ENCODE results near the gene ZNF644. TPM values are rescaled to one million over a fixed set of nuclear protein-coding genes. Genes with fewer than 3 reads are reported as not detected.

Gene ZNF644
- total RNA-seq, 2 donors from 2014 or later, result 46.9 to 66.2 TPM

DNA sequence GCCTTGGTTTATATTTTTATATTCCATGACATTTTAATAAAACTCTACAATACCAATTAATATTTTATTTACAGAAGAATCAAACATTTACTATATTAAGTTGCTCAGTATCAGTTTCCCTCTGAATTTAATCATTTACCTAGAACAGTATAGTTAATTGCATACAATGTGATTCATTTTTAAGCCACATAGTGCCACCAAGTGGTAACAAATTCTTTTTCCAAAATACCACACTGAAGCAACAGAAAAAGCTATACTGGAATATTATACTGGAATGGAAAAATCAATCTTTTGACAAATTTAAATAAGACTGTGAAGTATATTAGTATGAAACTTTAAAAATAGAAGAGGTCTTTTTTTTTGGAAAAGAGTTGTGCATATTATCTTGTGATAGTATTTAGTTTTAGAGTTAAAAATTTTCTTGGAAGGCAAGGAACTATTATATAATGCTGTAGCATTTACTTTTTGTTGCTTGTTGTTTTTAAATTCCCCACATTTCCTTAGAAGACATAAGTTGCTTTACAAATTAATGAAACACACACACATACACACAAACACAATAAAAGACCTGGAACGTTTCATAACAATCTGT lies 57.3 kb downstream of the ZNF644 start:
- Histone ChIP-seq H3K4me1 (no peaks in the 10 kb centered on the region), H3K9me3 (no peaks in the 10 kb centered on the region), H3K4me3 (no peak overlapping the region), H3K9ac (ENCODE audit: low read depth in 2 of 2, low read length in 2 of 2) (no peak overlapping the region), H3K27ac (no peak overlapping the region), H3K36me3 (no peaks in the 10 kb centered on the region), H3K27me3 (no peaks in the 10 kb centered on the region)
- no peak for DNase-seq
- intact Hi-C loops (cut with DNase I), result loop anchor here (10.0 kb wide), 2 partner anchors 200 to 240 kb away; no protein-coding TSS in a partner anchor
- TF ChIP-seq, protein P1, sequence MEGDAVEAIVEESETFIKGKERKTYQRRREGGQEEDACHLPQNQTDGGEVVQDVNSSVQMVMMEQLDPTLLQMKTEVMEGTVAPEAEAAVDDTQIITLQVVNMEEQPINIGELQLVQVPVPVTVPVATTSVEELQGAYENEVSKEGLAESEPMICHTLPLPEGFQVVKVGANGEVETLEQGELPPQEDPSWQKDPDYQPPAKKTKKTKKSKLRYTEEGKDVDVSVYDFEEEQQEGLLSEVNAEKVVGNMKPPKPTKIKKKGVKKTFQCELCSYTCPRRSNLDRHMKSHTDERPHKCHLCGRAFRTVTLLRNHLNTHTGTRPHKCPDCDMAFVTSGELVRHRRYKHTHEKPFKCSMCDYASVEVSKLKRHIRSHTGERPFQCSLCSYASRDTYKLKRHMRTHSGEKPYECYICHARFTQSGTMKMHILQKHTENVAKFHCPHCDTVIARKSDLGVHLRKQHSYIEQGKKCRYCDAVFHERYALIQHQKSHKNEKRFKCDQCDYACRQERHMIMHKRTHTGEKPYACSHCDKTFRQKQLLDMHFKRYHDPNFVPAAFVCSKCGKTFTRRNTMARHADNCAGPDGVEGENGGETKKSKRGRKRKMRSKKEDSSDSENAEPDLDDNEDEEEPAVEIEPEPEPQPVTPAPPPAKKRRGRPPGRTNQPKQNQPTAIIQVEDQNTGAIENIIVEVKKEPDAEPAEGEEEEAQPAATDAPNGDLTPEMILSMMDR (IDR thresholded peaks at IDR 0.05), result no peak

DNA sequence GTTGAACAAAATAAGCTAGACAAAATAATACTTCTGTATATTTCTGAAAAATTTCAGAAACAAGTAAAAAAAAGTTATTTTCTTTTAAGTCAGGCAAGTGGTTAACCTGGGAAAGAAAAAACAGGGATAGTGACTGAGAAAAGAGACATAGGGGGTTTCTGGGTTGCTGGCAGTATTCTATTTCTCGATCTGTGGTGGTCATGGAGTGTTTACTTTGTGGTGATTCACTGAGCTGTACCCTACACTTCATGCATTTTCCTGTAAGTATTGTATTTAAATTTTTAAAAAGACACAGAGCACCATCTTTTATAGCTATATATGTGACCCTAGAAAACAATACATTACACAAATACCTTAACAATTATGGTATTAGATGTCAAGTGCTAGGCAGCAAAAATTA lies 58.2 kb downstream of the ZNF644 start:
- no peak overlapping the region for H3K9ac ChIP-seq (ENCODE audit: low read depth in 2 of 2, low read length in 2 of 2)
- H3K36me3 ChIP-seq, result no peaks in the 10 kb centered on the region
- H3K27me3 ChIP-seq, result no peaks in the 10 kb centered on the region
- H3K9me3 ChIP-seq, result no peaks in the 10 kb centered on the region
- TF ChIP-seq, protein P1 (IDR thresholded peaks at IDR 0.05), result no peak
- no peak overlapping the region for H3K4me3 ChIP-seq
- intact Hi-C loops (cut with DNase I), result loop anchor here (10.0 kb wide), 2 partner anchors 201 to 239 kb away; no protein-coding TSS in a partner anchor
- H3K4me1 ChIP-seq, result no peaks in the 10 kb centered on the region
- DNase-seq, result no peak
- H3K27ac ChIP-seq, result no peak overlapping the region

DNA sequence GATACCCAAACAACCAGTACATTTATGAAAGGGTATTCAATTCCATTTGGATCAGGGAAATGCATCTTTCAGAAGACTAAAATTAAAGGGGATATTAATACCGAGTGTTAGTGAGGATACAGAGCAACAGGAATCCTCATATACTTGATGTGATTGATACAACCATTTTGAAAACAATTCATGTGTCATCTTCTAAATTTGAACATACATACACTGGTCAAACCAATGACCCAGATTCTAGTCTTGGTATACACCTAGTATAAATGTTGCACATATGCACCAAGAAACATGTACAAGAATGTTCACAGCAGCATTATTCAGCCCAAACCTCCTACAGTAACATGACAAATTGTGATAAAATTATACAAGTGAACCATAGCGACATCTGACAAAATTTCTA lies 58.6 kb downstream of the ZNF644 start:
- TF ChIP-seq, protein P1 (IDR thresholded peaks at IDR 0.05), result no peak
- no peaks in the 10 kb centered on the region for H3K36me3 ChIP-seq
- no peak overlapping the region for H3K4me3 ChIP-seq
- no peak for DNase-seq
- H3K27ac ChIP-seq, result no peak overlapping the region
- H3K4me1 ChIP-seq, result no peaks in the 10 kb centered on the region
- H3K9me3 ChIP-seq, result no peaks in the 10 kb centered on the region
- no peaks in the 10 kb centered on the region for H3K27me3 ChIP-seq
- no peak overlapping the region for H3K9ac ChIP-seq (ENCODE audit: low read depth in 2 of 2, low read length in 2 of 2)
- intact Hi-C loops (cut with DNase I), result loop anchor here (10.0 kb wide), 2 partner anchors 202 to 238 kb away; no protein-coding TSS in a partner anchor

DNA sequence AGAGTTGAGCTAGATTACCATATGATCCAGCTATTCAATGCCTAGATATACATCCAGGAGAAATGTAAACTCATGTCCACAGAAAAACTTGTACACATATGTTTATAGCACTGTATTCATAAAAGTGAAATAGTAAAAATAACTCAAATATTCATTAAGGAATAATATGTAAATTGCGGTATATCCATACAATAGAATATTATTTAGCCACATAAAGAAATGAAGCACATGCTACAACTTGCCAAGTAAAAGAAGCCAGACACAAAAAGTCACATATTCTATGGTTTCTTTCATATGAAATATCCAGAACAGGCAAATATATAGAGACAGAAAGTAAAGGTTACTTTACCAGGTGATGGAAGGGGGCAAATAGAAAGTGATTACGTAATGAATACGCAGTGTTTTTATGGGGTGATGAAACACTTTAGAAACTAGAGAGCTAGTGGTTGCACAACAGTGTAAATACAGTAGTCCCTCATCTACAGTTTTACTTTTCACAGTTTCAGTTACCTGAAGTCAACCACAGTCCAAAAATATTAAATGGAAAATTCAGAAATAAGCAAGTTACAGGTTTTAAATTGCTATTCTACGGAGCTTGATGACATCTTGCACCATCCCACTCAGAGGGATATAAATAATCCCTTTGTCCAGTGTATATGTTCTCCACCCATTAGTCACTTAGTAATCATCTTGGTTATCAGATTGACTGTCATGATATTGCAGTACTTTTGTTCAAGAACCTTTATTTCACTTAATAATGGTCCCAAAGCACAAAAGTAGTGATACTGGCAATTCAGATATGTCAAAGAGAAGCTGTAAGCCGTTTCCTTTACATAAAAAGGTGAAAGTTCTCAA lies 62.3 kb downstream of the ZNF644 start:
- no peak overlapping the region for H3K27ac ChIP-seq
- H3K4me3 ChIP-seq, result no peak overlapping the region
- no peaks in the 10 kb centered on the region for H3K9me3 ChIP-seq
- H3K36me3 ChIP-seq, result no peaks in the 10 kb centered on the region
- H3K27me3 ChIP-seq, result no peaks in the 10 kb centered on the region
- intact Hi-C loops (cut with DNase I), result loop anchor here (10.0 kb wide), 2 partner anchors 205 to 235 kb away; no protein-coding TSS in a partner anchor
- TF ChIP-seq, protein P1 (IDR thresholded peaks at IDR 0.05), result no peak
- H3K9ac ChIP-seq (ENCODE audit: low read depth in 2 of 2, low read length in 2 of 2), result no peak overlapping the region
- no peaks in the 10 kb centered on the region for H3K4me1 ChIP-seq
- DNase-seq, result no peak

DNA sequence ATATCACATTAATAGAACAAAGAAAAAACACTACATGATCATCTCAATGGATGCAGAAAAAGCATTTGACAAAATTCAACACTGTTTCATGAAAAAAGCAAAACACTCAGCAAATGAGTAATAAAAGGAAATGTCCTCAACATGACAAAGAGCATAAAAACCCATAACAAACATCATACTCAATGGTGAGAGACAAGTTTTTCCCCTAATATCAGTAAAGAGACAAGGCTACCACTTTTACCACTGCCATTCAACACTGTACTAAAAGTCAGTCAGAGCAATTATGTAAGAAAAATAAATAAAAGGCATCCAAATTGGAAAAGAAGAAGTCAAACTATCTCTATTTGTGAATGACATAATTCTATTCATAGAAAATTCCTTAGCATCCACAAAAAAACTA lies 64.3 kb downstream of the ZNF644 start:
- TF ChIP-seq, protein P1 (IDR thresholded peaks at IDR 0.05), result no peak
- no peaks in the 10 kb centered on the region for H3K36me3 ChIP-seq
- H3K9ac ChIP-seq (ENCODE audit: low read depth in 2 of 2, low read length in 2 of 2), result no peak overlapping the region
- H3K27me3 ChIP-seq, result no peaks in the 10 kb centered on the region
- H3K27ac ChIP-seq, result no peak overlapping the region
- no peaks in the 10 kb centered on the region for H3K9me3 ChIP-seq
- intact Hi-C loops (cut with DNase I), result no loop called here
- H3K4me1 ChIP-seq, result no peaks in the 10 kb centered on the region
- no peak overlapping the region for H3K4me3 ChIP-seq
- no peak for DNase-seq

Measured in colonic mucosa (tissue), 4 donors.